SU-DHL-6 (cell line): ENCODE data around the gene SZRD1.

Experiments
- H2AFZ ChIP-seq: fragments of 200-600 bp; sonication (generic); 2 replicates; pipeline ENCODE4 v1.6.1; 2014; ENCODE audit warnings: low read depth, mild to moderate bottlenecking, moderate library complexity, mixed read lengths, antibody characterized with exemption, low read length; ENCODE audit not compliant: severe bottlenecking
- H3F3A ChIP-seq: fragments of 200-600 bp; shearing (Covaris generic); 2 replicates; pipeline ENCODE4 v1.6.0; 2016; ENCODE audit warnings: antibody characterized with exemption, mild to moderate bottlenecking; ENCODE audit not compliant: insufficient read depth
- H3K27ac ChIP-seq: fragments of 200-600 bp; sonication (generic); 2 replicates; pipeline ENCODE4 v1.5.1; 2016; ENCODE audit warnings: low read depth, mild to moderate bottlenecking, low read length, moderate library complexity, mixed read lengths
- H3K27me3 ChIP-seq: fragments of 200-600 bp; sonication (generic), shearing (Covaris generic); 2 replicates; pipeline ENCODE4 v1.6.0; 2014; ENCODE audit warnings: mild to moderate bottlenecking, low read length
- H3K36me3 ChIP-seq: fragments of 200-600 bp; sonication (generic); 2 replicates; pipeline ENCODE4 v1.6.1; 2014; ENCODE audit warnings: mild to moderate bottlenecking, low read length, mixed read lengths
- H3K4me2 ChIP-seq: fragments of 300-600, 200-600 bp; shearing (Covaris generic), sonication (generic); 2 replicates; pipeline ENCODE4 v1.6.0; 2014; ENCODE audit warnings: low read length, low read depth, mild to moderate bottlenecking; ENCODE audit not compliant: poor library complexity, severe bottlenecking
- H3K4me3 ChIP-seq: fragments of 200-600 bp; sonication (generic); 2 replicates; pipeline ENCODE4 v1.5.1; 2014; ENCODE audit warnings: antibody characterized with exemption, low read length, mild to moderate bottlenecking, mixed read lengths; ENCODE audit not compliant: insufficient read depth, poor library complexity, severe bottlenecking
- H3K79me2 ChIP-seq: fragments of 200-600 bp; sonication (generic); 2 replicates; pipeline ENCODE4 v1.6.1; 2014; ENCODE audit warnings: mild to moderate bottlenecking, low read length, moderate library complexity; ENCODE audit not compliant: insufficient read depth
- H3K9ac ChIP-seq: fragments of 200-600 bp; sonication (generic); 2 replicates; pipeline ENCODE4 v1.7.0; 2014; ENCODE audit warnings: mild to moderate bottlenecking, low read length
- H3K9me2 ChIP-seq: fragments of 200-600 bp; sonication (generic); replicated peaks from 2 replicates; pipeline ENCODE4 v1.6.1; 2014; ENCODE audit warnings: low read length; ENCODE audit not compliant: insufficient read depth
- H3K9me3 ChIP-seq: fragments of 200-600 bp; sonication (generic); 2 replicates; pipeline ENCODE4 v1.6.1; 2014; ENCODE audit warnings: low read length, mixed read lengths; ENCODE audit not compliant: insufficient read depth
- H4K20me1 ChIP-seq: fragments of 200-600 bp; sonication (generic); 2 replicates; pipeline ENCODE4 v1.6.1; 2014; ENCODE audit warnings: low read depth, mild to moderate bottlenecking, antibody characterized with exemption, low read length, moderate library complexity, mixed read lengths
- CTCF ChIP-seq: fragments of 200-600 bp; sonication (generic); IDR thresholded peaks from one replicate; pipeline ENCODE4 v1.5.1; 2017; ENCODE audit warnings: antibody characterized with exemption, mild to moderate bottlenecking, low read length, moderate library complexity; ENCODE audit not compliant: insufficient read depth, poor library complexity, severe bottlenecking
- EZH2phosphoT487 ChIP-seq: fragments of 200-600 bp; sonication (generic), shearing (Covaris generic); conservative IDR thresholded peaks from 2 replicates; pipeline ENCODE4 v1.6.1; 2018; ENCODE audit warnings: mild to moderate bottlenecking, antibody characterized with exemption, low read length, moderate library complexity, mixed read lengths

SZRD1 gene

GRCh38 chr1:16387201-16388188 is 20.5 kb downstream of the SZRD1 start:
- Histone ChIP-seq H4K20me1 (peaks cover 43% of the 10 kb centered on the region; the same call in 1 of the 2 replicates), H3K9me3 (no peaks in the 10 kb centered on the region), H2AFZ (no peak overlapping the region), H3K4me2 (peak overlapping the region; percentile 41), H3K9me2 (no peaks in the 10 kb centered on the region), H3F3A (no peaks in the 10 kb centered on the region), H3K79me2 (peaks cover 95% of the 10 kb centered on the region), H3K36me3 (no peaks in the 10 kb centered on the region), H3K4me3 (no peak overlapping the region), H3K27me3 (no peaks in the 10 kb centered on the region), H3K9ac (no peak overlapping the region), H3K27ac (peak overlapping the region; percentile 29; the same call in 1 of the 2 replicates)
- TF ChIP-seq CTCF, result no peak
- no peak for TF ChIP-seq EZH2phosphoT487

- Histone ChIP-seq H3K4me2 (no peak overlapping the region), H3K27me3 (no peaks in the 10 kb centered on the region), H3K9me3 (no peaks in the 10 kb centered on the region), H3F3A (no peaks in the 10 kb centered on the region), H3K9ac (no peak overlapping the region), H2AFZ (no peak overlapping the region), H3K9me2 (no peaks in the 10 kb centered on the region), H3K36me3 (peaks cover 8% of the 10 kb centered on the region; the same call in 1 of the 2 replicates), H3K27ac (no peak overlapping the region), H4K20me1 (peaks cover 40% of the 10 kb centered on the region; the same call in 1 of the 2 replicates), H3K79me2 (peaks cover 69% of the 10 kb centered on the region), H3K4me3 (no peak overlapping the region)
- TF ChIP-seq EZH2phosphoT487 (no peak), CTCF (no peak)
Observed at GRCh38 chr1:16391411-16391810, 24.4 kb downstream of the SZRD1 start.

- Histone ChIP-seq H3K9me2 (no peaks in the 10 kb centered on the region), H3K36me3 (peaks cover 8% of the 10 kb centered on the region; the same call in 1 of the 2 replicates), H3K27me3 (no peaks in the 10 kb centered on the region), H3K4me2 (no peak overlapping the region), H3F3A (no peaks in the 10 kb centered on the region), H4K20me1 (peaks cover 31% of the 10 kb centered on the region; the same call in 1 of the 2 replicates), H3K9me3 (no peaks in the 10 kb centered on the region), H3K79me2 (peaks cover 54% of the 10 kb centered on the region), H3K27ac (no peak overlapping the region), H2AFZ (no peak overlapping the region), H3K4me3 (no peak overlapping the region), H3K9ac (no peak overlapping the region)
- TF ChIP-seq EZH2phosphoT487 (no peak), CTCF (no peak)
Observed at GRCh38 chr1:16392740-16393569, 25.9 kb downstream of the SZRD1 start.
